ENCODE results near the gene PHF10.

DNA sequence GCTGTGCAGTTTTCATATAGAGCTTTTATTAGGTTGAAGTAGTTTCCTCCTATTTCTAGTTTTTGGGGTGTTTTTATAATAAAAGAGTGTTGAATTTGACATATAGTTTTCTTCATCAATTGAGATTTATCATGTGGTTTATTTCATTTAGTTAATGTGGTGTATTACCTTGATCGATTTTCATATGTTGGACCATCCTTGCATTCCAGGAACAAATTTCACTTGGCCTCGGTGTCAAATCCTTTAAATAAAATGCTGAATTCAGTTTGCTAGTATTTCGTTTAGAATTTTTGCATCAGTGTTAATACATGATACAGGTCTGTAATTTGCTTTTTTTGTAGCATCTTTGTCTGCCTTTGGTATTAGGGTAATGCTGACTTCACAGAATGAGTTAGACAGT lies 21.1 kb upstream of the PHF10 start:
- TF ChIP-seq, protein P1, sequence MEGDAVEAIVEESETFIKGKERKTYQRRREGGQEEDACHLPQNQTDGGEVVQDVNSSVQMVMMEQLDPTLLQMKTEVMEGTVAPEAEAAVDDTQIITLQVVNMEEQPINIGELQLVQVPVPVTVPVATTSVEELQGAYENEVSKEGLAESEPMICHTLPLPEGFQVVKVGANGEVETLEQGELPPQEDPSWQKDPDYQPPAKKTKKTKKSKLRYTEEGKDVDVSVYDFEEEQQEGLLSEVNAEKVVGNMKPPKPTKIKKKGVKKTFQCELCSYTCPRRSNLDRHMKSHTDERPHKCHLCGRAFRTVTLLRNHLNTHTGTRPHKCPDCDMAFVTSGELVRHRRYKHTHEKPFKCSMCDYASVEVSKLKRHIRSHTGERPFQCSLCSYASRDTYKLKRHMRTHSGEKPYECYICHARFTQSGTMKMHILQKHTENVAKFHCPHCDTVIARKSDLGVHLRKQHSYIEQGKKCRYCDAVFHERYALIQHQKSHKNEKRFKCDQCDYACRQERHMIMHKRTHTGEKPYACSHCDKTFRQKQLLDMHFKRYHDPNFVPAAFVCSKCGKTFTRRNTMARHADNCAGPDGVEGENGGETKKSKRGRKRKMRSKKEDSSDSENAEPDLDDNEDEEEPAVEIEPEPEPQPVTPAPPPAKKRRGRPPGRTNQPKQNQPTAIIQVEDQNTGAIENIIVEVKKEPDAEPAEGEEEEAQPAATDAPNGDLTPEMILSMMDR (IDR thresholded peaks at IDR 0.05): no peak
- TF ChIP-seq EZH2 (IDR thresholded peaks at IDR 0.05; ENCODE audit: borderline replicate concordance, insufficient read depth, low read depth, low read length, poor library complexity, severe bottlenecking): no peak
